ENCODE data around the gene CORO2B.

Gene CORO2B

DNA sequence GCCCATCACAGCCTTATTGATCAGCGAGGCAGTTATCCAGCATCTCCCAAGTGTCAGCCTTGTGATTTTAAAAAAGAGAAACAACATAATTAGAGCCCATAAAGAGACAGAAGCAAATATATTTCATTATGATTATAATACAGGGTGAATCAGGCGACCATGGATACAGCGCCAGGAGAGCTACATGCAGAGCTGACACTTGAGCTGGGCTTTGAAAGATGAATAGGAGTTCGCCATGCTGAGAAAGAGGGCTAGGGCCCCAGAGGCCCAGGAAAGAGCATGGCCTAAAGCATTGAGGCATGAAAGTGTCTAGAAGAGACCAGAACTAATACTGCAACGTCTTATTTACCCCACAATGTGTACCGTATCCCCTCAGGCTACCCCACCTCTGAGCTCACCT is 4.2 kb upstream of the CORO2B start:
- no peak for DNase-seq

DNA sequence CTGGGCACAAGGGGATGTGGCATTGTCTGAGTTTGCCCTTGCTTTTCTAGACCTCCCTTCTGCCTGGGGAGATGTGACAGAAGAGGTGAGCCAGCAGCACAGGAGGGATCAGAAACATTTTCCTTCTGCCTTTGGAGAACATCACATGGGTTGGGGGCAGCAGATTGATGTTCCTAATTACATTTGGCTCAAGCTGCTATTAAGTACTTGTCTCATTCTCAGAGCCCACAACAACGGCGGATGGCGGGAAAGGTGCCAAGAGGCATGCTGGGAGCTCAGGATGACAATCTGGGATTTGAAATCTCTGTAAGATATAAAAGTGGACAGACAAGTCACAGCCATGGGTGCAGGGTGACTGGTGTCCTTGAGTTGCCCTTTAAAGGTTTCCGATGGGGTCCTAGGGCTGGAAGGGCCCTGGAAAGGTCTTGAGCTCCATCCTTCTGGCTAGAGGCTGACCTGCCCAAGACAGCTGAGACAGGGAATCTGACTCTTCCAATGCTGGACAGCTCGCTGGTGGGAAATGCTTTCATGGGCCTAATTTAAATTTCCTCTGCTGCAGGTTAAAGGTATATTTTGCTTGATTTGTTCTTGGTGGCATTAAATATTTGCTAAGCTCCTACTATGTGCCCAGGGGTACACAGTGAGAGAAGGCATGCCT is 2.4 kb upstream of the CORO2B start:
- DNase-seq = no peak

- peak; percentile 41 for DNase-seq
Observed at GRCh38 chr15:68578175-68578979, 416 bp upstream of the CORO2B start.

DNA sequence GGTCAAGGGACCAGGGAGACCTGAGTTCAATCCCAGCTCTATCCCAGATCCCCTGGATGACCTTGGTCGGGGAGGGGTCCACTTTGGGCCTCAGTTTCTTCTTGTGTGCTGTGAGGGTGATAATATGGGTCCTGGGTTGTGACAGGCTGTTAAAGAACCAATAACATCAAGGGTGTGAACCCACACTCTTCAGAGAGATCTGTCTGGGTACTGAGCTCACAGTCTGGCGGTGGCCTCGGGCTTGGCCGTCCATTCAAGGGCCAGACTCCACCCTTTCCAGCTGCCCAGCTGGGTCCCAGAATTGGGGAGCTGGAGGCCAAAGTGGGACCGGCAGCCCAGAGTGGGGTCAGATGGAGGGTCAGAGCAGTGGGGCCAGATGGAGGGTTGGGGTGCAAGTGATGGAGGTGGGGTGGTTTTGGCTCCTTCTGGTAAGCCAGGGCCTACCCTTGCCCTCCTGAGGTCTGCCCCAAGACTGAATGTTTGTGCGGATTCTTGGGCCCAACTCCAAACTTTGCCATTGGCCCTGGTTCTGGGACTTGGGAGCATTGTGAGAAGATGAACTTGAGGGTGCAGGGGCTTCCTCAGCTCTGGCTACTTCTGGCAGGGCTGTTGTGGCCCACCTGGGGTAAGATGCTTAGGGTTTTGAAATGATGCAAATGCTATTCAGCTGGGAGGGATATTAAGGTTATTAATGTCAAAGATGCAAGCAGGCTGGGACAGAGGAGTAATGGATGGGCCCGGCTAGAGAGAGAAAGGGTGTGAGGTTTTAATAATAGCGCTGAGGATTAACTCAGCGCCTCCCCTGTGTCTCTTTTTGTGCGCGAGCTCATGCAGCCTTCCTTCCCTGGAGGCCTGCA is 1.5 kb downstream of the CORO2B start:
- no peak for DNase-seq

DNA sequence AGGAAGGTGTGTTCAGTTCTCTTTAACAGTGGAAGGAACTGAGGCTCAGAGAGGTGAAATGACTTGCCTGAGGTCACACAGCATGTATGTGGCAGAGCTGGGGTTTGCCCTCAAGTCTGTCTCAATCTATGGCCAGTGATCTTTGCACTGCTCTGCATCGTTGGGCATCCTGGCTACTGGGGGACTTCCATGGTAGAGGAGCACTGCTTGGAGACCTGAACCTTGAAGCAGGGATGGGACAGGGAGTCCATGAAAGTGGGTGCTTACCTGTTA is 2.0 kb downstream of the CORO2B start:
- DNase-seq = no peak

GRCh38 chr15:68581725-68582124 is 2.9 kb downstream of the CORO2B start:
- no peak for DNase-seq

DNA sequence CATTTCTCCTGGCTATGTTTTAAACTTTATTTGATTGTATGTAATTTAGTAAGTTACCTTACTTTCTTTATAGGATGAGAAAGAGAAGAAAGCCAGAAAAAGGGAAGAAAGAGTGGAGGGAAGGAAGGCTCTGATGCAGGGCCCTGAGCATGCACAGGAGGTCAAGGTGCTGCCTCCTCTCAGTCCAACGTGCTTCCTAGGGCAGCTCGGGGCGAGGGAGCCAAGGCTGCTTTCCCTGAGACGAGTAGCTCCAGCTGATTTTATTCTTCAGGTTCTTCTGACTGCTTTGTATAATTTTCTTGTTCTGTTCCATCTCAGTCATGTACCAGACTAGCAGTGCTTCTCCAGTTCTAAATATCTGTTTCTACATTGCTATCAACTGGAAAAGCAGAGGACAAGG is 3.4 kb downstream of the CORO2B start:
- DNase-seq = no peak

GRCh38 chr15:68582864-68583263 is 4.1 kb downstream of the CORO2B start:
- DNase-seq = no peak

DNA sequence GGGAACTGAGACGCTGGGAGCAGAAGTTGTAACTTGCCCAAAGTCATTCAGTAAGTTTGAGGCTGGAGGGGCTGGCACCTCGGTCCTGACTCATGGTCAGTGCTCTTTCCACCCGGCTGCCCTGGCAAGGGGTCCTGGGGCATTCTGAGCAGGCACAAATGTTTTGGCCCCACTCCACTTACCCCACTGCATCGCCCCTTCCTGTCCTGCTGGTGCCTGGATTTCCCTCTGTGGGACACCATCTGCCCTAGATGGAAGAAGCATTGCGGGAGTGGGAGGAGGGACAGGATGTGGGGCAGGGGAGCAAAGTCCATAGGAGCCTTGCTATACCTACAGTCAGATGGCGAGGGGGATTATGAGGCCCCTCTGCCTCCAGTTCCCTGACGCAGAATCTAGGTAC is 4.5 kb downstream of the CORO2B start:
- no peak for DNase-seq

GRCh38 chr15:68583936-68584755 is 5.4 kb downstream of the CORO2B start:
- DNase-seq = no peak

- no peak for DNase-seq
Observed at GRCh38 chr15:68584756-68585573, 6.2 kb downstream of the CORO2B start.

GRCh38 chr15:68585574-68586273 is 6.9 kb downstream of the CORO2B start:
- DNase-seq = no peak

GRCh38 chr15:68586274-68586961 is 7.6 kb downstream of the CORO2B start:
- DNase-seq = no peak

DNA sequence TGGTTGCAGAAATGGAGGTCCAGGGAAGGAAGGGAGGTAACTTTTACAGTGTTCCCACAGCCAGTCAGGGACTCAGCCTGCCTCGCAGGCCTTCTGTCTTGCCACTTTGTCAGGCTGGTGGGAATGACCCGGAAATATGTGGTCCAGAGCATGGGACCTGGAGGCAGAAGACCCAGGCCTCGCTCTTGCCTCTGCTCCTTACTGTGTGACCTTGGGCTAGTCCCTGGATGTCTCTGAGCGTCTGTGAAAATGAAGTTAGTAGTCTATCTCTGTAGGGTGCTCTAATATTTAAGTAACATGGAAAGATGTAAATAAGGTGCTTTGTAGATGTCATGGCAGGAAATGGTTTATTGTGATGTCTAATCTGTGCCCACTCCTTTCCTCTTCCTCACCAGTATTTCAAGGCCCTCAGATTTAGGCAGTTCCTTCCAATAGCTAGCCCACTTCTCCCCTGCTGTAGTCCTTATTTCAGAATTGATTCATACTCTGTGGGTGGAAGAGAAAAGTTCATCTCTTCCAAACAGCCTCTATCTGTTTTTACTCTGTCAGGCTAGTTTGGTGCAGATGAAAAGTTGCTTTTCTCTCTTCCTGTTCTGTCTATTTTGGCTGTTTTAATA is 9.1 kb downstream of the CORO2B start:
- no peak for DNase-seq

DNA sequence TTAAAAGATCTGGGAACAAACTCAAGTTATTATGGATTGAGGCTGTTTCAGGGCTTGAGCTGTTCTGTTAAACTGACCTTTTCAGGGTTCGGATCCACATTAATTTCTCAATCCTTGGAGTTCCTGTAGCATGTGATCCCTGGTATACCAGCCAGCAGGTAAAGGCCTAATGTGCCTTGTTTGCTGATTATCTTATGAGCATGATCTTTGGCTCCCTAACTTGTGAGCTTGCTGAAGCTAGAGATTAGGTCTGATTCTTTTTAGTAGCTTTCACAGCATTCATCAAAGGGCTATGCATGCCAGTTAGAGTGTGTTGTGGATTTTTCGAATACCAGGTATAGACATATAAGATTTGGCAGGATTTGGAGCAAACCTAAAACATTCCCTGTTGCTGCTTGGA is 10.3 kb downstream of the CORO2B start:
- DNase-seq = no peak

GRCh38 chr15:68589783-68590710 is 11.3 kb downstream of the CORO2B start:
- DNase-seq = no peak

DNA sequence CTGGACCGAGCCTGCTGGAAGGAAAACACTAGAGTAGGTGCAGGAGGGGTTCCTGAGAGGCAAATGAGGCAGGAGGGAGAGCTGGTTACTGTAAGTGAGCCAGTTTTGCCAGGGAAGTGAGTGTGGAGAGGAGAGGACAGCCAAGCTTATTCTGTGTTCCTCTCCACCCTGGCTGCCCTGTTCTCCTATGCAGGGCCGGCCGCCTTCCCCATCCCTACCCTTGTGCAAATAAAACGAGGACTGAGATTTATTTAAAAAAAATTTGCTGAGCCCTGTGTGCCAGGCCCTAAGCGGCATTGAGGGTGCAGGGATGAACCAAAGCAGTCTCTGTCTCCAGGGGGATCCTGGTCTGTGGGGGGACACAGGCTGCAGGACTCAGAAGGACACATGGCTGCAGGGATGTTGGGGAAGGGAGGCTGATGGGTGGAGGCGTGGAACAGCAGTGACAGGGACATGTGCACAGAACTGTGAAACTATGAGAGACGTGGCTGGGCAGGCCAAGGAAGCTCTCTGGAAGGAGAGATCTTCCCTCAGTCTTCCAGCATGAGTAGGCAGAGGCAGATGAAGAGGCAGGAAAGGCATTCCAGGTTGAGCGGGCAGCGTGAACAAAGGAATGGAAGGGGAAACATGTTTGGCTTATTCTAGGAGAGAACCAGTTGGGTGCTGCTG is 12.1 kb downstream of the CORO2B start:
- no peak for DNase-seq

DNA sequence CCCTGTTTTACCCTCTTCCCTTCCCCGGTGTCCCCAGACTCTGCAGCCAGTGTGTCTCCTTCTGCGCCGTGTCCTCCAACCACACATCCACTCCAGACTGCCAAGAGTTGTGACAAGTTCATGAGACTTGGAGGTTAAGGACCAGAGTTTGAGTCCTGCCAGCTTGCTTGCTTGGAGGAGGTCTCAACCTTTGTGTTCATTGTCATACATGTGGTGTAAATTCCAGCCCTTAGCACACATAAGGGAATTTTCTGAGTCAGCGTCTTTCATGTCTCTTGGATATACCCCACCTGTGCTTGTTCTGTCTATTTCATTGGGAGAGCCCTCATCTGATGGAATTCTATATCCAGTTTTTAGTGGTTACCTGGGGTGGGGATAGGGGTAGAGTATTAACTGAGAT is 13.3 kb downstream of the CORO2B start:
- no peak for DNase-seq

- no peak for DNase-seq
Observed at GRCh38 chr15:68592544-68592943, 13.8 kb downstream of the CORO2B start.

All from GOT3 (cell line).